SK-N-SH treated with all-trans-retinoic acid at 6 μM for 48 hours (cell line): Measurements from ENCODE around the gene PRRT2.
A peak's percentile ranks its signal among the peaks of the same experiment; 100 is the strongest.

Experiments used
- ATAC-seq: fragments of 200-7000 bp; cut with Tn5 transposase; 3 replicates; pipeline ENCODE4 v1.9.1; 2020; ENCODE audit warnings: mild to moderate bottlenecking, moderate library complexity
- ARNTL ChIP-seq: fragments of 450-650 bp; formaldehyde crosslinking; IDR thresholded peaks from 2 replicates; pipeline ENCODE4 v1.5.0; 2020; ENCODE audit warnings: low read depth, mild to moderate bottlenecking, moderate library complexity, borderline replicate concordance
- BACH2 ChIP-seq: fragments of 250-450 bp; sonication (Bioruptor Pico); IDR thresholded peaks from 2 replicates; pipeline ENCODE4 v1.9.0; 2021; ENCODE audit warnings: mild to moderate bottlenecking, borderline replicate concordance
- ESRRG ChIP-seq: fragments of 250-450 bp; sonication (Bioruptor Pico); IDR thresholded peaks from 2 replicates; pipeline ENCODE4 v1.6.1; 2021; ENCODE audit warnings: mild to moderate bottlenecking
- GLIS3 ChIP-seq: fragments of 250-450 bp; sonication (Bioruptor Pico); IDR thresholded peaks from 2 replicates; pipeline ENCODE4 v1.5.0; 2020; ENCODE audit warnings: mild to moderate bottlenecking, moderate library complexity
- ISL1 ChIP-seq: fragments of 250-450 bp; sonication (Bioruptor Pico); IDR thresholded peaks from 2 replicates; pipeline ENCODE4 v2.1.2; 2022; ENCODE audit warnings: mild to moderate bottlenecking, moderate library complexity
- OSR1 ChIP-seq: fragments of 250-450 bp; sonication (Bioruptor Pico); IDR thresholded peaks from 2 replicates; pipeline ENCODE4 v1.8.0; 2022; ENCODE audit warnings: moderate library complexity, mild to moderate bottlenecking, inconsistent platforms
- PPARA ChIP-seq: fragments of 250-450 bp; sonication (Bioruptor Pico); IDR thresholded peaks from 2 replicates; pipeline ENCODE4 v1.5.0; 2020; ENCODE audit warnings: mild to moderate bottlenecking, borderline replicate concordance
- RARB ChIP-seq: fragments of 250-450 bp; sonication (Bioruptor Pico); IDR thresholded peaks from 2 replicates; pipeline ENCODE4 v1.8.0; 2021; ENCODE audit warnings: mild to moderate bottlenecking, moderate library complexity
- SNAI2 ChIP-seq: fragments of 250-450 bp; sonication (Bioruptor Pico); IDR thresholded peaks from 2 replicates; pipeline ENCODE4 v1.5.0; 2020; ENCODE audit warnings: mild to moderate bottlenecking, moderate library complexity
- TCF4 ChIP-seq: fragments of 250-450 bp; sonication (Bioruptor Pico); IDR thresholded peaks from 2 replicates; pipeline ENCODE4 v1.8.0; 2021; ENCODE audit warnings: mild to moderate bottlenecking, moderate library complexity, borderline replicate concordance
- ZC3H10 ChIP-seq: fragments of 250-450 bp; sonication (Bioruptor Pico); IDR thresholded peaks from 2 replicates; pipeline ENCODE4 v1.5.1; 2021; ENCODE audit warnings: mild to moderate bottlenecking, moderate library complexity
- ZFP30 ChIP-seq: fragments of 450-650 bp; formaldehyde crosslinking; IDR thresholded peaks from 2 replicates; pipeline ENCODE4 v1.5.0; 2022; ENCODE audit warnings: mild to moderate bottlenecking, moderate library complexity
- ZNF565 ChIP-seq: fragments of 450-650 bp; formaldehyde crosslinking; conservative IDR thresholded peaks from 2 replicates; pipeline ENCODE4 v1.5.0; 2020; ENCODE audit warnings: low read depth, mild to moderate bottlenecking, moderate library complexity
- ZNF70 ChIP-seq: fragments of 450-650 bp; formaldehyde crosslinking; IDR thresholded peaks from 2 replicates; pipeline ENCODE4 v1.5.0; 2020; ENCODE audit warnings: mild to moderate bottlenecking, moderate library complexity
- ZNF8 ChIP-seq: fragments of 450-650 bp; formaldehyde crosslinking; IDR thresholded peaks from 2 replicates; pipeline ENCODE4 v1.5.0; 2020; ENCODE audit warnings: mild to moderate bottlenecking, moderate library complexity
- TF ChIP-seq, protein P1 (sequence below): fragments of 250-450 bp; sonication (Bioruptor Pico); IDR thresholded peaks from 2 replicates; pipeline ENCODE4 v1.5.1; 2020; ENCODE audit warnings: low read depth, mild to moderate bottlenecking, moderate library complexity
- TF ChIP-seq, protein P2 (sequence below): fragments of 250-450 bp; sonication (Bioruptor Pico); IDR thresholded peaks from 2 replicates; pipeline ENCODE4 v1.5.0; 2020; ENCODE audit warnings: mild to moderate bottlenecking, moderate library complexity
- TF ChIP-seq, protein P3 (sequence below): fragments of 250-450 bp; sonication (Bioruptor Pico); IDR thresholded peaks from 2 replicates; pipeline ENCODE4 v1.8.0; 2021; ENCODE audit warnings: low read depth, mild to moderate bottlenecking, moderate library complexity, borderline replicate concordance

The PRRT2 gene

DNA sequence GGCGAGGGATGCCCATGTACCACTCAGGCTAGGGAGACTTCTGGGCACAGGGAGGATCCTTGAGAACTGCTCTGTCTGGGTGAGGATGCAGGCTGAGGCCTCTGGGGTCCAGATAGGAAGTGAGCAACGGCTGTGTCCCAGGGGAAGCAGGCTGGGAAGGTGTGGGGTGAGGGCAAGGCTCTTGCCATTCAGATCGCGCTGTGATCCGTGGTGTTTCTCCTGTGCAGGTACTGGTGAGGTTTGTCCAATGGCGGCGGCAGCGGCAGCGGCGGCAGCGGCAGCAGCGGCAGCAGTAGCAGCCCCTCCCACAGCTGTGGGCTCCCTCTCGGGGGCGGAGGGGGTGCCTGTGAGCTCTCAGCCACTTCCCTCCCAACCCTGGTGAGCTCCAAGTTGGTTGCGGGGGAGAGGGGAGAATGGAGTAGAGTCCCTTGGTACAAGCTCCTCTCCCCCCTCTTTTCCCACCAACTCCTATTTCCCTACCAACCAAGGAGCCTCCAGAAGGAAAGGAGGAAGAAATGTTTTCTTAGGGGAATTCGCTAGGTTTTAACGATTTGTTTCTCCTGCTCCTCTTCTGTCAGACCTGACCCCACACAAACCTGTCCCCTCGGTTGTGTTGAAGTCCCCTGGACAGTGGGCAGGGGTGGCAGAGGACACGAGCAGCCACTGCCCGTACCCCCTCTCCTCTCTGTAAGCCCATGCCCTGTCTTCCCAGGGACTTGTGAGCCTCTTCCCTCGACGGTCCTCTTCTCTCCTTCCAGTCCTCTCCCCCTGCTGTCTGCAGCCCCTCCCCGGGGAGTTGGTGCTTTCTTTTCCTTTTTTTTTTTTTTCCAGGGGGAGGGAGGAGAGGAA lies 1.9 kb upstream of the PRRT2 start:
- ATAC-seq: no peak
- no peak for TF ChIP-seq GLIS3
- TF ChIP-seq, protein P1, sequence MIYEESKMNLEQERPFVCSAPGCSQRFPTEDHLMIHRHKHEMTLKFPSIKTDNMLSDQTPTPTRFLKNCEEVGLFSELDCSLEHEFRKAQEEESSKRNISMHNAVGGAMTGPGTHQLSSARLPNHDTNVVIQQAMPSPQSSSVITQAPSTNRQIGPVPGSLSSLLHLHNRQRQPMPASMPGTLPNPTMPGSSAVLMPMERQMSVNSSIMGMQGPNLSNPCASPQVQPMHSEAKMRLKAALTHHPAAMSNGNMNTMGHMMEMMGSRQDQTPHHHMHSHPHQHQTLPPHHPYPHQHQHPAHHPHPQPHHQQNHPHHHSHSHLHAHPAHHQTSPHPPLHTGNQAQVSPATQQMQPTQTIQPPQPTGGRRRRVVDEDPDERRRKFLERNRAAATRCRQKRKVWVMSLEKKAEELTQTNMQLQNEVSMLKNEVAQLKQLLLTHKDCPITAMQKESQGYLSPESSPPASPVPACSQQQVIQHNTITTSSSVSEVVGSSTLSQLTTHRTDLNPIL (CRISPR knock-in tag): no peak
- no peak for TF ChIP-seq RARB (CRISPR knock-in tag)

DNA sequence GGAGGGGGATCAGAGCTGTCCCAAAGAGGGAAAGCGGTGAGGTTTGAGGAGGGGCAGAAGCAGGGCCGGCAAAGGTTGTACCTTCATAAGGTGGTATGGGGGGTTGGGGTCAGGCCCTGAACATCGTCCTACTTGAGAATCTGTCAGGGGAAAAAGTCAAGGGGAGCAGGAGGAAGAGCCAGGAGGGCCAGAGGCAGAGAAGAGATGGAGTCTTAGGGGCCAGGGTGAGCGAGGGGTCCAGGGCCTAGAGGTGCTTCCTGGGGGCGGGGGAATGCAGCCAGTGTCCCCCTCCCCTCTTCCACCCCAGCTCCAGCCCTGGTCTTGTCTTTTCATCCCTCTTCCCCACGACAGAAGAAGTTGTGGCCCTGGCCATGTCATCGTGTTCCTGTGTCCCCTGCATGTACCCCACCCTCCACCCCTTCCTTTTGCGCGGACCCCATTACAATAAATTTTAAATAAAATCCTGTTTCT lies 1.3 kb upstream of the PRRT2 start:
- no peak for ATAC-seq
- TF ChIP-seq BACH2 (CRISPR knock-in tag): no peak
- no peak for TF ChIP-seq ZFP30 (CRISPR knock-in tag)
- no peak for TF ChIP-seq PPARA (CRISPR knock-in tag)
- TF ChIP-seq ESRRG: no peak
- TF ChIP-seq, protein P1 (CRISPR knock-in tag): no peak
- TF ChIP-seq OSR1 (CRISPR knock-in tag): no peak
- no peak for TF ChIP-seq ZNF70 (CRISPR knock-in tag)
- no peak for TF ChIP-seq ZNF565
- TF ChIP-seq, protein P2, sequence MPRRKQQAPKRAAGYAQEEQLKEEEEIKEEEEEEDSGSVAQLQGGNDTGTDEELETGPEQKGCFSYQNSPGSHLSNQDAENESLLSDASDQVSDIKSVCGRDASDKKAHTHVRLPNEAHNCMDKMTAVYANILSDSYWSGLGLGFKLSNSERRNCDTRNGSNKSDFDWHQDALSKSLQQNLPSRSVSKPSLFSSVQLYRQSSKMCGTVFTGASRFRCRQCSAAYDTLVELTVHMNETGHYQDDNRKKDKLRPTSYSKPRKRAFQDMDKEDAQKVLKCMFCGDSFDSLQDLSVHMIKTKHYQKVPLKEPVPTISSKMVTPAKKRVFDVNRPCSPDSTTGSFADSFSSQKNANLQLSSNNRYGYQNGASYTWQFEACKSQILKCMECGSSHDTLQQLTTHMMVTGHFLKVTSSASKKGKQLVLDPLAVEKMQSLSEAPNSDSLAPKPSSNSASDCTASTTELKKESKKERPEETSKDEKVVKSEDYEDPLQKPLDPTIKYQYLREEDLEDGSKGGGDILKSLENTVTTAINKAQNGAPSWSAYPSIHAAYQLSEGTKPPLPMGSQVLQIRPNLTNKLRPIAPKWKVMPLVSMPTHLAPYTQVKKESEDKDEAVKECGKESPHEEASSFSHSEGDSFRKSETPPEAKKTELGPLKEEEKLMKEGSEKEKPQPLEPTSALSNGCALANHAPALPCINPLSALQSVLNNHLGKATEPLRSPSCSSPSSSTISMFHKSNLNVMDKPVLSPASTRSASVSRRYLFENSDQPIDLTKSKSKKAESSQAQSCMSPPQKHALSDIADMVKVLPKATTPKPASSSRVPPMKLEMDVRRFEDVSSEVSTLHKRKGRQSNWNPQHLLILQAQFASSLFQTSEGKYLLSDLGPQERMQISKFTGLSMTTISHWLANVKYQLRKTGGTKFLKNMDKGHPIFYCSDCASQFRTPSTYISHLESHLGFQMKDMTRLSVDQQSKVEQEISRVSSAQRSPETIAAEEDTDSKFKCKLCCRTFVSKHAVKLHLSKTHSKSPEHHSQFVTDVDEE (CRISPR knock-in tag): no peak
- no peak for TF ChIP-seq ARNTL (CRISPR knock-in tag)
- TF ChIP-seq RARB (CRISPR knock-in tag): no peak
- no peak for TF ChIP-seq TCF4 (CRISPR knock-in tag)
- no peak for TF ChIP-seq ZC3H10 (CRISPR knock-in tag)
- TF ChIP-seq SNAI2 (CRISPR knock-in tag): no peak
- no peak for TF ChIP-seq ZNF8 (CRISPR knock-in tag)
- TF ChIP-seq, protein P3, sequence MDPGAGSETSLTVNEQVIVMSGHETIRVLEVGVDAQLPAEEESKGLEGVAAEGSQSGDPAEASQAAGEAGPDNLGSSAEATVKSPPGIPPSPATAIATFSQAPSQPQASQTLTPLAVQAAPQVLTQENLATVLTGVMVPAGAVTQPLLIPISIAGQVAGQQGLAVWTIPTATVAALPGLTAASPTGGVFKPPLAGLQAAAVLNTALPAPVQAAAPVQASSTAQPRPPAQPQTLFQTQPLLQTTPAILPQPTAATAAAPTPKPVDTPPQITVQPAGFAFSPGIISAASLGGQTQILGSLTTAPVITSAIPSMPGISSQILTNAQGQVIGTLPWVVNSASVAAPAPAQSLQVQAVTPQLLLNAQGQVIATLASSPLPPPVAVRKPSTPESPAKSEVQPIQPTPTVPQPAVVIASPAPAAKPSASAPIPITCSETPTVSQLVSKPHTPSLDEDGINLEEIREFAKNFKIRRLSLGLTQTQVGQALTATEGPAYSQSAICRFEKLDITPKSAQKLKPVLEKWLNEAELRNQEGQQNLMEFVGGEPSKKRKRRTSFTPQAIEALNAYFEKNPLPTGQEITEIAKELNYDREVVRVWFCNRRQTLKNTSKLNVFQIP: no peak
- no peak for TF ChIP-seq ISL1 (CRISPR knock-in tag)
- TF ChIP-seq, all 23 proteins: peak for 0

DNA sequence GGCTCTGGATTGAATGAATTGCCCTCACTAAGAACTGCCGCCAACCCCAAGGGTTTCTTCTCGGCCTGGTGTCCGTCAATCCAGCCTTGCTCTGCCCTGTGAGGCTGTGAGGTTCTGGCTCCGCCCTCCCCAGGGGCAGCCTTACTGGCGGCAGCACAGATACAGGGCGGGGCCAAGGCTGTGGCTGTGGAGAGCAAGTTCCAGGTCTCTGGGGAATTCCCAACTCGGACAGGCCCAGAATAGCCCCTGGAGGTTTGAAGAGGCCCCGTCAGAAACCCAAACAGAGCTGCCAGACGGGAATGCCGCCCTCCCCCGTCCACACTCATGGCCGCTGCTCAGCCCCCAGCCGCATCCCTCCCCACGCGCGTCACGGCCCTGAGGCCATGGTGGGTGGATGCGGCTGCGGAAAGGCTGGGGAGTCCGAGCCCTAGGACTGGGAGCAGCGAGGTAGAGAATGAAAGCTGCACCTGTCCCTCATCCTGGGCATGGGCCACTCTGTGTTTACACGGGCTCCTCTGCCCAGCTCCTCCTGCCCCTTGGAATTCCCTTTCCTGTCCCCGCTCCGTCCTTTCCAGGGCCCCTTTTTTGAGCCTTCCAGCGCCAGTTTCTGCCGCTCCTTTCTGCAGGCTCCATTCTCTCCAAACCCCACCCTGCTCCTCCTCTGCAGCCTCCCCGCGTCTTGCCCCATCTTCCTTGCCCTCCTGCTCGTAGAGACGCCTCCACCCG lies 660 bp upstream of the PRRT2 start:
- peak; percentile 82 for ATAC-seq
- TF ChIP-seq, protein P2 (CRISPR knock-in tag): peak; percentile 39; the same call in 1 of the 2 replicates
- no peak for TF ChIP-seq ESRRG
